ENCODE measurements around the gene ACAP2. TPM values are rescaled to one million over a fixed set of nuclear protein-coding genes. Genes with fewer than 3 reads are reported as not detected.

ACAP2 gene
- polyA plus RNA-seq, 1 donor from 2014 or later = 88.7 TPM

- no peak overlapping the region for H3K27ac ChIP-seq (ENCODE audit: low read length)
- H3K9ac ChIP-seq (ENCODE audit: low read length) = no peak overlapping the region
- peaks cover 8% of the 10 kb centered on the region for H3K36me3 ChIP-seq (ENCODE audit: insufficient read depth, low read length)
- H3K9me2 ChIP-seq (ENCODE audit: insufficient read depth, low read length) = no peaks in the 10 kb centered on the region
- no peak for TF ChIP-seq EP300 (conservative IDR thresholded peaks at IDR 0.05; ENCODE audit: poor library complexity, severe bottlenecking)
- TF ChIP-seq CTCF (IDR thresholded peaks at IDR 0.05; ENCODE audit: poor library complexity, severe bottlenecking) = no peak
- no peaks in the 10 kb centered on the region for H3K27me3 ChIP-seq (ENCODE audit: insufficient read depth, low read depth, low read length)
- no peaks in the 10 kb centered on the region for H3K9me3 ChIP-seq (ENCODE audit: low read length)
- H2AFZ ChIP-seq (ENCODE audit: low read depth, low read length) = no peak overlapping the region
- no peaks in the 10 kb centered on the region for H4K20me1 ChIP-seq (ENCODE audit: insufficient read depth)
- H3K4me2 ChIP-seq (ENCODE audit: low read length) = no peak overlapping the region
- no peak overlapping the region for H3K4me3 ChIP-seq (ENCODE audit: low read length)
- no peaks in the 10 kb centered on the region for H3F3A ChIP-seq (ENCODE audit: insufficient read depth, low read length, poor library complexity, severe bottlenecking)
- no peaks in the 10 kb centered on the region for H3K79me2 ChIP-seq (replicated peaks; ENCODE audit: insufficient read depth, low read length)
Measured at GRCh38 chr3:195282961-195283360, 159.9 kb downstream of the ACAP2 start.

GRCh38 chr3:195274259-195274966 lies 168.4 kb downstream of the ACAP2 start:
- Histone ChIP-seq H3K4me2 (ENCODE audit: low read length) (no peak overlapping the region), H3K27me3 (ENCODE audit: insufficient read depth, low read depth, low read length) (no peaks in the 10 kb centered on the region), H2AFZ (ENCODE audit: low read depth, low read length) (no peak overlapping the region), H3K9me3 (ENCODE audit: low read length) (no peaks in the 10 kb centered on the region), H4K20me1 (ENCODE audit: insufficient read depth) (no peaks in the 10 kb centered on the region), H3K79me2 (replicated peaks; ENCODE audit: insufficient read depth, low read length) (no peaks in the 10 kb centered on the region), H3K9ac (ENCODE audit: low read length) (no peak overlapping the region), H3K27ac (ENCODE audit: low read length) (no peak overlapping the region), H3K4me3 (ENCODE audit: low read length) (no peak overlapping the region), H3K9me2 (ENCODE audit: insufficient read depth, low read length) (no peaks in the 10 kb centered on the region), H3F3A (ENCODE audit: insufficient read depth, low read length, poor library complexity, severe bottlenecking) (no peaks in the 10 kb centered on the region), H3K36me3 (ENCODE audit: insufficient read depth, low read length) (peaks cover 5% of the 10 kb centered on the region)
- no peak for TF ChIP-seq CTCF (IDR thresholded peaks at IDR 0.05; ENCODE audit: poor library complexity, severe bottlenecking)
- TF ChIP-seq TAF1 (IDR thresholded peaks at IDR 0.05; ENCODE audit: low read depth) = no peak
- no peak for TF ChIP-seq SMC3 (conservative IDR thresholded peaks at IDR 0.05; ENCODE audit: poor library complexity)
- no peak for TF ChIP-seq REST (IDR thresholded peaks at IDR 0.05; ENCODE audit: borderline replicate concordance)
- no peak for TF ChIP-seq EP300 (conservative IDR thresholded peaks at IDR 0.05; ENCODE audit: poor library complexity, severe bottlenecking)
- TF ChIP-seq MXI1 (conservative IDR thresholded peaks at IDR 0.05; ENCODE audit: poor library complexity, severe bottlenecking) = no peak
- TF ChIP-seq POLR2AphosphoS5 (IDR thresholded peaks at IDR 0.05) = no peak
- TF ChIP-seq EZH2 (IDR thresholded peaks at IDR 0.05; ENCODE audit: borderline replicate concordance, insufficient read depth, low read length, poor library complexity, severe bottlenecking) = no peak
- TF ChIP-seq RAD21 (conservative IDR thresholded peaks at IDR 0.05) = no peak
